ENCODE measurements around the gene TEX52. TPM values are rescaled to one million over a fixed set of nuclear protein-coding genes. Genes with fewer than 3 reads are reported as not detected.
A peak's percentile ranks its signal among the peaks of the same experiment; 100 is the strongest.

TEX52 gene
- total and polyA plus RNA-seq, 4 donors: not detected

DNA sequence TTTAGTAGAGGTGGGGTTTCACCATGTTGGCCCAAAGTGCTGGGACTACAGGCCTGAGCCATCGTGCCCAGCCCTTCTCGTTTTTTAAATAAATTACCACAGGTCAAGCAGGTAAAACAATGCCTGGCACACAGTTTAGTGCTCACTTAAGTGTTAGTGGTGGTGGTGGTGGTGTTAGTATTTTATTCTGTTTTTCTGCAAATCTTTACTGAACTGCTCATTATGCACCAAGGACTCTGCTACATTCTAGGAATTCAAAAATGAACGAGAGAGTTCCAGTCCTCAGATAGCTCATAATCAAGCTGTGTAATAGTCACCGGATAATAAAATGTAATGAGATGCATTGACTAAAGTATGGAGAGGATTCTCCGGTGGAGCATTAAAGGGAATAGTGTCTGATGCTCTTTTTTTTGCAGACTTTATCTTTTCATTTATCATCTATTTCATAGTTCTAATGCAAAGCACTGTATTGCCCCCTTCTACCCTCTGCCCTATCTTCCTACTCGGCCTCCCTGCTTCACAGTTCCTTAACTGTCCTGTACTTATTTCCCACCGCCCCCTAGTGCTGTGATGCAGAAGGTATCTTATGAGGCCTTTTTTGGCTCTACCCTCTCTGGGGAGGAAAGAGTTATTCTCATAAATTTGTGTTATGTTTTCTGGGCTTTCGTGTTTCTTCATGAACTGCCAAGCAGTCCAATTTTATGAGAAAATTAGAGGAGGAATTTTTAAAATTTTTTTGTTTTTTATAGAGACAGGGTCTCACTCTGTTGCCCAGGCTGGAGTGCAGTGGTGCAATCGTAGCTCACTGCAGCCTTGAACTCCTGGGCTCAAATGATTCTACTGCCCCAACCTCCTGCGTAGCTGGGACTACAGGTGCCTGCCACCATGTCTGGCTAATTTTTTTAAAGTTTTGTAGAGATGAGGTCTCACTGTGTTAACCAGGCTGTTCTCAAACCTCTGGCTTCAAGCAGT lies 43.3 kb downstream of the TEX52 start (continued):
- TF ChIP-seq GABPA (IDR thresholded peaks at IDR 0.05 in 1 of 2, conservative IDR thresholded peaks at IDR 0.05 in 1 of 2) (no peak), ATF3 (IDR thresholded peaks at IDR 0.05) (no peak), FOXA2 (IDR thresholded peaks at IDR 0.05) (no peak)
- TF ChIP-seq, protein P1, sequence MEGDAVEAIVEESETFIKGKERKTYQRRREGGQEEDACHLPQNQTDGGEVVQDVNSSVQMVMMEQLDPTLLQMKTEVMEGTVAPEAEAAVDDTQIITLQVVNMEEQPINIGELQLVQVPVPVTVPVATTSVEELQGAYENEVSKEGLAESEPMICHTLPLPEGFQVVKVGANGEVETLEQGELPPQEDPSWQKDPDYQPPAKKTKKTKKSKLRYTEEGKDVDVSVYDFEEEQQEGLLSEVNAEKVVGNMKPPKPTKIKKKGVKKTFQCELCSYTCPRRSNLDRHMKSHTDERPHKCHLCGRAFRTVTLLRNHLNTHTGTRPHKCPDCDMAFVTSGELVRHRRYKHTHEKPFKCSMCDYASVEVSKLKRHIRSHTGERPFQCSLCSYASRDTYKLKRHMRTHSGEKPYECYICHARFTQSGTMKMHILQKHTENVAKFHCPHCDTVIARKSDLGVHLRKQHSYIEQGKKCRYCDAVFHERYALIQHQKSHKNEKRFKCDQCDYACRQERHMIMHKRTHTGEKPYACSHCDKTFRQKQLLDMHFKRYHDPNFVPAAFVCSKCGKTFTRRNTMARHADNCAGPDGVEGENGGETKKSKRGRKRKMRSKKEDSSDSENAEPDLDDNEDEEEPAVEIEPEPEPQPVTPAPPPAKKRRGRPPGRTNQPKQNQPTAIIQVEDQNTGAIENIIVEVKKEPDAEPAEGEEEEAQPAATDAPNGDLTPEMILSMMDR (IDR thresholded peaks at IDR 0.05; ENCODE audit: low read depth, low read length, missing input control): peak; percentile 58
- TF ChIP-seq, protein P2, sequence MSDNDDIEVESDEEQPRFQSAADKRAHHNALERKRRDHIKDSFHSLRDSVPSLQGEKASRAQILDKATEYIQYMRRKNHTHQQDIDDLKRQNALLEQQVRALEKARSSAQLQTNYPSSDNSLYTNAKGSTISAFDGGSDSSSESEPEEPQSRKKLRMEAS (IDR thresholded peaks at IDR 0.05): no peak

DNA sequence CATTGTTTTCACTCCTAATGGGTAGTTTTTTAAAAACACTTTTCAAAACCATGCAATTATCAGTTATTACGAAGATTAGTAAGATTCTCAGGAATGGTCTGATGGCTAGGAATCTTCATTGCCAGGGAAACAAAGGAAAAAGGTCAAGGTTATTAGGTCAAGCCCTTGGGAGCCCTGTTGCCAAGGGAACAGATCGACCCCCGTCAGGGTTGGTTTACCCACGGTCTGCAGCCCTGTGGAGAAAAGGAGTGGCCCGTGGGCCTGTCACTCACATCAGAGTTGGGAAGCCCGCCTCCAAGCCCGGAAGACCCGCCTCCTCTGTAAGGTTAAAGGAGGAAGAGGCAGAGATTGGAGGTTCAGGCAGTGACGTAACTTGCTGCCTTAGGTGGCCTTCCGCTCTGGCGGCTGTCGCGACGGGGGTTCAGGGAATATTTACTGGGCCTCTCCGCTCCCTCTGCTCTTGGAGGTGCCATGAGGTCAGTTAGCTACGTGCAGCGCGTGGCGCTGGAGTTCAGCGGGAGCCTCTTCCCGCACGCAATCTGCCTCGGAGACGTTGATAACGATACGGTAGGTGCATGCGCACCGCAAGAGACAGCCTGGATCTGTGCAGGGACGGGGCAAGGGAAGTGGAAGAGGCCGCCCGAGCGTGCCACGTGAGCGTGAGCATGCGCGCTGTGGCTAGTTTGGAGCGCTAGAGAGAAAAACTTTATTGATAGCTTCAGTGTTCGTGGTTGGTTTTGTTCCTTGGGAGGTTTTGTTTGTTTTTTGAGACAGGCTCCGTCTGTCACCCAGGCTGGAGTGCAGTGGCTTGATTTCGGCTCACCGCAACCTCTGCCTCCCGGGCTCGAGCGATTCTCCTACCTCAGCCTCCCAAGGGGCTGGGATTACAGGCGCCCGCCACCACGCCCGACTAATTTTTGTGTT lies 44.3 kb downstream of the TEX52 start, which contains the start of gene ITFG2:
Gene ITFG2, plus strand, starts transcription at position 379 of the 924 bp plus-strand sequence. Its CDS starts 93 bp downstream, at position 472.
- peak; percentile 95 for DNase-seq (ENCODE audit: low spot score)
- H3K27ac ChIP-seq (ENCODE audit: low read depth in 1 of 2, low read length in 2 of 2): peak within 1 kb of the TSS; percentile 97 to 99
- H3K27me3 ChIP-seq (ENCODE audit: control insufficient read depth in 4 of 4, insufficient read depth in 4 of 4, low read length in 3 of 4): no peaks in the 10 kb centered on the region
- H3K9ac ChIP-seq (ENCODE audit: low read depth in 1 of 2, low read length in 2 of 2): peak within 1 kb of the TSS; percentile 90 to 95
- H3K36me3 ChIP-seq (ENCODE audit: control insufficient read depth in 4 of 4, insufficient read depth in 3 of 4, low read depth in 1 of 4, low read length in 3 of 4): peaks cover 0 to 4% (median under 1%) of the 10 kb centered on the region in 4 donors
- peak within 1 kb of the TSS; percentile 61 to 91 (median 89) for H3K4me3 ChIP-seq (ENCODE audit: low read depth in 1 of 3, low read length in 3 of 3)
- no peaks in the 10 kb centered on the region for H3K9me3 ChIP-seq (ENCODE audit: control insufficient read depth in 4 of 4, low read length in 3 of 4)
- under 1% methylated on average over 48 of the region's 48 CpGs for WGBS
- peak; percentile 79 for TF ChIP-seq ATF3 (IDR thresholded peaks at IDR 0.05)
- TF ChIP-seq, protein P3, sequence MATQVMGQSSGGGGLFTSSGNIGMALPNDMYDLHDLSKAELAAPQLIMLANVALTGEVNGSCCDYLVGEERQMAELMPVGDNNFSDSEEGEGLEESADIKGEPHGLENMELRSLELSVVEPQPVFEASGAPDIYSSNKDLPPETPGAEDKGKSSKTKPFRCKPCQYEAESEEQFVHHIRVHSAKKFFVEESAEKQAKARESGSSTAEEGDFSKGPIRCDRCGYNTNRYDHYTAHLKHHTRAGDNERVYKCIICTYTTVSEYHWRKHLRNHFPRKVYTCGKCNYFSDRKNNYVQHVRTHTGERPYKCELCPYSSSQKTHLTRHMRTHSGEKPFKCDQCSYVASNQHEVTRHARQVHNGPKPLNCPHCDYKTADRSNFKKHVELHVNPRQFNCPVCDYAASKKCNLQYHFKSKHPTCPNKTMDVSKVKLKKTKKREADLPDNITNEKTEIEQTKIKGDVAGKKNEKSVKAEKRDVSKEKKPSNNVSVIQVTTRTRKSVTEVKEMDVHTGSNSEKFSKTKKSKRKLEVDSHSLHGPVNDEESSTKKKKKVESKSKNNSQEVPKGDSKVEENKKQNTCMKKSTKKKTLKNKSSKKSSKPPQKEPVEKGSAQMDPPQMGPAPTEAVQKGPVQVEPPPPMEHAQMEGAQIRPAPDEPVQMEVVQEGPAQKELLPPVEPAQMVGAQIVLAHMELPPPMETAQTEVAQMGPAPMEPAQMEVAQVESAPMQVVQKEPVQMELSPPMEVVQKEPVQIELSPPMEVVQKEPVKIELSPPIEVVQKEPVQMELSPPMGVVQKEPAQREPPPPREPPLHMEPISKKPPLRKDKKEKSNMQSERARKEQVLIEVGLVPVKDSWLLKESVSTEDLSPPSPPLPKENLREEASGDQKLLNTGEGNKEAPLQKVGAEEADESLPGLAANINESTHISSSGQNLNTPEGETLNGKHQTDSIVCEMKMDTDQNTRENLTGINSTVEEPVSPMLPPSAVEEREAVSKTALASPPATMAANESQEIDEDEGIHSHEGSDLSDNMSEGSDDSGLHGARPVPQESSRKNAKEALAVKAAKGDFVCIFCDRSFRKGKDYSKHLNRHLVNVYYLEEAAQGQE (IDR thresholded peaks at IDR 0.05): peak; percentile 94
- peak; percentile 62 to 68 for TF ChIP-seq JUND (IDR thresholded peaks at IDR 0.05)
- peak; percentile 44 for TF ChIP-seq FOXA2 (IDR thresholded peaks at IDR 0.05)
- TF ChIP-seq, protein P1 (IDR thresholded peaks at IDR 0.05; ENCODE audit: low read depth, low read length, missing input control): peak; percentile 16
- peak in 1 of 2 donors; percentile 60 for TF ChIP-seq EGR1 (IDR thresholded peaks at IDR 0.05; ENCODE audit: low read depth in 2 of 2)
- TF ChIP-seq YY1 (IDR thresholded peaks at IDR 0.05): peak; percentile 96
- peak; percentile 61 for TF ChIP-seq FOXA1 (IDR thresholded peaks at IDR 0.05)
- TF ChIP-seq RXRA (IDR thresholded peaks at IDR 0.05): peak; percentile 68 to 86
- TF ChIP-seq NR2F2 (IDR thresholded peaks at IDR 0.05): peak; percentile 100
- TF ChIP-seq, protein P2 (IDR thresholded peaks at IDR 0.05): peak; percentile 96
- TF ChIP-seq GABPA (IDR thresholded peaks at IDR 0.05 in 1 of 2, conservative IDR thresholded peaks at IDR 0.05 in 1 of 2): peak; percentile 84 to 95
- TF ChIP-seq ZBTB33 (IDR thresholded peaks at IDR 0.05): peak; percentile 86
- peak; percentile 80 for TF ChIP-seq SP1 (IDR thresholded peaks at IDR 0.05)
- peak in 1 of 2 donors; percentile 49 for TF ChIP-seq RAD21 (IDR thresholded peaks at IDR 0.05)
- no peak for TF ChIP-seq HNF4G (IDR thresholded peaks at IDR 0.05)
- peak; percentile 86 for TF ChIP-seq TAF1 (conservative IDR thresholded peaks at IDR 0.05)
- TF ChIP-seq HNF4A (conservative IDR thresholded peaks at IDR 0.05): peak; percentile 20 to 45
- H3K4me1 ChIP-seq (ENCODE audit: control insufficient read depth in 4 of 4, insufficient read depth in 4 of 4, low read length in 3 of 4): peaks cover 0 to 20% (median 15%) of the 10 kb centered on the region in 4 donors

Data from liver (tissue), 9 donors.